AG10803 (cell line): ENCODE data around the gene TOMM7.
"Not testable (repeated sequence)": the region's sequence is repeated elsewhere in the genome, so short reads cannot be mapped to it uniquely, and the experiment has no call there.

Experiments
- DNase-seq: peaks from one replicate; pipeline ENCODE4 v3.0.0; 2010; ENCODE audit warnings: low read depth
- H3K4me3 ChIP-seq: 2 replicates; pipeline ENCODE4 v1.5.1; 2011; ENCODE audit warnings: mild to moderate bottlenecking, low read length, control low read depth
- TF ChIP-seq, protein P1 (sequence below): conservative IDR thresholded peaks from 2 replicates; pipeline ENCODE4 v1.5.1; 2011; ENCODE audit warnings: mild to moderate bottlenecking, low read length, control low read depth, inconsistent platforms

The TOMM7 gene

DNA sequence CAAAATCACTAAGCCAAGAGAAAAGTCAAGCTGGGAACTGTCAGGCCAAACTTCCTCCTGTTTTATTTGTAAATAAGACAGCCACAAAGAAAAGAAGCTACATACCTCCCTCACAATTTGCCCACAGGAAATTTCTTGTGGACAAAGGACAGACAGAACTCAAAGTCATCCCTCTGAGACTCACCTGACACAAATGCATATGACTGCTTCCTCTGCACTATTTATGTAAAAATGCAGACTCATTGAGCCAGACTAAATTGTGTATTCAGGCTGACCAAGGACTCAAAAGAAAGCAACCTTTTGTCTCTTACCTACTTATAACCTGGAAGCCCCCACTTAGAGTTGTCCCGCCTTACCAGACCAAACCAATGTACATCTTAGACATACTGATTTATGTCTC lies 11.8 kb downstream of the TOMM7 start:
- TF ChIP-seq, protein P1, sequence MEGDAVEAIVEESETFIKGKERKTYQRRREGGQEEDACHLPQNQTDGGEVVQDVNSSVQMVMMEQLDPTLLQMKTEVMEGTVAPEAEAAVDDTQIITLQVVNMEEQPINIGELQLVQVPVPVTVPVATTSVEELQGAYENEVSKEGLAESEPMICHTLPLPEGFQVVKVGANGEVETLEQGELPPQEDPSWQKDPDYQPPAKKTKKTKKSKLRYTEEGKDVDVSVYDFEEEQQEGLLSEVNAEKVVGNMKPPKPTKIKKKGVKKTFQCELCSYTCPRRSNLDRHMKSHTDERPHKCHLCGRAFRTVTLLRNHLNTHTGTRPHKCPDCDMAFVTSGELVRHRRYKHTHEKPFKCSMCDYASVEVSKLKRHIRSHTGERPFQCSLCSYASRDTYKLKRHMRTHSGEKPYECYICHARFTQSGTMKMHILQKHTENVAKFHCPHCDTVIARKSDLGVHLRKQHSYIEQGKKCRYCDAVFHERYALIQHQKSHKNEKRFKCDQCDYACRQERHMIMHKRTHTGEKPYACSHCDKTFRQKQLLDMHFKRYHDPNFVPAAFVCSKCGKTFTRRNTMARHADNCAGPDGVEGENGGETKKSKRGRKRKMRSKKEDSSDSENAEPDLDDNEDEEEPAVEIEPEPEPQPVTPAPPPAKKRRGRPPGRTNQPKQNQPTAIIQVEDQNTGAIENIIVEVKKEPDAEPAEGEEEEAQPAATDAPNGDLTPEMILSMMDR, result no peak
- no peak overlapping the region for H3K4me3 ChIP-seq
- DNase-seq, result no peak

DNA sequence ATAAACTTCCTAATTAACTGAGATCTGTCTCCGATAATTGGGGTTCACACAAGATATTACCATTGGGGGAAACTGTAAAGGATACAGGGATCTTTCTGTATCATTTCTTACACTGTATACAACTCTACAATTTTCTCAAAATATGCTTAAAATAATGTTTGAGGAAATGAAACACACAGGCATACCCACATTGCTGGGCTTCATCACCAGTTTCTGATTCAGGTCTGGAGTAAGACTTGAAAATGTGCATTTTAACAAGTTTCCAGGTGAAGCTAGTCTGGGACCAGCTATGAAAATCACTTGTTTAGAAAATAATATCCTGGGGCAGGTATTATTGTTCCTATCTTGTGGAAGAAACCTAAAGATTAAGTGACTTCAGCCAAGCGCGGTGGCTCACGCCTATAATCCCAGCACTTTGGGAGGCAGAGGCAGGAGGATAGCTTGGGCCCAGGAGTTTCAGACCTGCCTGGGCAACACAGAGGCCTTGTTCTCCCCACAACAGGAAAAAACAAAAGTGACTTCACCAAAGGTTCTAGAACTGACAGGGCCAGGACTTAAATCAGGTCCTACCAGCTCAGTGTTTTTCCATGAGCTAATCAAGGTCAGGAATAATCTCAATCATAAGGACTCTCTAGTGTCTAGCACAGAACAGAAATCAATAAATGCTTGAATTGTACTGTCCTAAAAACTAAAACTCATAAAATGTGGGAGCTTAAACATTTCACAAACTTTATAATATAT lies 12.6 kb downstream of the TOMM7 start:
- DNase-seq, result no peak

DNA sequence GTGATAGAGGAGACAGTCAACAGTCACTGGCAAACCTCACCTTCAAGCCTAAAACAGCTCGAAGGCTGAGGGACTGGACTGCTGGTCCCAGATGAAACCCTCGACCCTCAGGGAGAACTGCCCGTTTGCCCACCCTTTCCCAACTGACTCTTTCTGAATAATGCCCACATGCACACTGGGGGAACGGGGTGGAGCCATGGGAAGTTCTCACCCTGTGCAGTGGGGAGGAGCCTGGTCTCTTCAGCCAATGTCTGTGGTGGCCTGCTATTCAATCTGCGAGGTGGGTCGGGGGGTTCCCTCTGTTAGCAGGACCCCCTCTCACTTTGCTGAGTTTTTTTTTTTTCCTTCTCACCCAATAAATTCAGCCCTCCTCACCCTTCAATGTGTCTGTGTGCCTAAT lies 14.5 kb downstream of the TOMM7 start:
- no peak overlapping the region for H3K4me3 ChIP-seq
- TF ChIP-seq, protein P1, result no peak
- no peak for DNase-seq

More for the DNA sequence above, 12.6 kb downstream of the TOMM7 start:
- H3K4me3 ChIP-seq, result no peak overlapping the region
- TF ChIP-seq, protein P1, result no peak

DNA sequence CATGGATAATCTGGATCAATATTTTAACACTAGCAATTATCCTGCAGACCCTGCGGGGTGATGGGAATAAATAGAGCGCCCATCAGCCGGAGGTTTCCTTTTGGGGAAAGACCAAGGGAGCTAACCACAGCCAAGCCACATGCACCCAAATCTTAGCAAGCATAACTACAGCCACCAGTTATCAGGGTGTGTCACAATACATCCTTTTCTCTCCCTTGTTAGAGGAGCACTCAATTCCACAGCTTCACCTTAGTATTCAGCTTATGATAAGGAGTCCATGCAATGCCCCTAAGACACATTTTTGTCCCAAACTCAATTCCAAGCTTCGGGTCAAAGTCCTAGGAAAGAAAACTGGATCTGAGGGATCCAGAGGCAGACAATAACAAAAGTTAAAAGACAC lies 15.9 kb downstream of the TOMM7 start:
- no peak overlapping the region for H3K4me3 ChIP-seq
- TF ChIP-seq, protein P1, result no peak
- no peak for DNase-seq

DNA sequence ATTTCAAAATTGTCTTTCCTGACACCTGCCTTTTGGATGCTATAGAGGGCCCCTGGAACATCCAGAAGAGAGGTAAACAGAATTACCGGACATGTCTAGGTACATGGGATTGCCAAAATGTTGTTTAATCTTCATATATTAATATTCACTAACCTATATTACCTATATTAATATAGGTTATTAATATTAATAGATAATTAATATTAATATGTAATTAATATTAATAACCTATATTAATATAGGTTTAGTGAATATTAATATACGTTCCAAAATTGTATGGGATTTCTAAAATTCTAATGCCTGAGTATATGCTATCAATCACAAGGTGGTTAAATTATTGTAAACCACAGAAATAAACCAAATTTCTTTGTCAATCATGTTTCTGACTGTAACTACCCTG lies 17.4 kb downstream of the TOMM7 start:
- TF ChIP-seq, protein P1, result no peak
- no peak overlapping the region for H3K4me3 ChIP-seq
- DNase-seq, result no peak

DNA sequence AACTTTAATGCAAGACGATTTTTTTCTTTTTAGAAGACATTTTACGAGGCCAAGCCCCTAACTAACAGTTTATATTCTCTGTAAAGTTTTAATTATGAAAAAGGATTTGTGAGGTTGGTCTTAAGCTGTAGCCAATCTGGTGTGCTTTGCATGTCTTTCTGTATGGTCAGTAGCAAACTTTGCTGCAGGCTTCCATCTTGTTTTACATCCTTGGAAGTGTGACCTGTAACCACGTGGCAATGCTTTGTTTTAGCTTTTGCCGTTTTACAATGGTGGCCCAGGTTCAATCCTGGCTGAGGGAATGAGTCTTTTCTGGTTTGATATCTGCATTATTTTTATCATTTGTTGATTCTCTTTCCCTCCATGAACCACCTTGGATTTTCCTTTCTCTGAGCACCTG lies 19.8 kb downstream of the TOMM7 start:
- DNase-seq, H3K4me3 ChIP-seq: not testable (repeated sequence)

DNA sequence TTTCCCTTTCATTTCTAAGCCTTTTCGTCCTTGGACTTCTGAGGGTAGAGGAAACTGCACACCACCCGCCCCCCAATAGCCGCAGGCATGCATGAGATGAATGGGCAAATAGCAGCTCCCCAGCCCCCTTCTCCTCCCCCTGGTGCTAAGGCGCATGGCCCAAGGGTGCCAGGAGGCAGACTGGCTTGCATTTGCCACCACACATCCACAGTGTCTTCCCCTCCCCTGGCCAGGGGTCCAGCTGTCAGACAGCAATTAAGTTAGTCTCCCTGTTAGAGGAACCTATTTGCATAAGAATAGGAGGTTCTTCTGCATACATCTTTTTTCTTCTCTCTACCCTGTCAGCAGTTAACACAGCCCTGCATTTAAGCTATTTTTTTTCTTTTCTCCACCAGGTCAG lies 20.2 kb downstream of the TOMM7 start:
- no peak overlapping the region for H3K4me3 ChIP-seq
- no peak for DNase-seq

More for the DNA sequence above, 20.2 kb downstream of the TOMM7 start:
- TF ChIP-seq, protein P1, result no peak
